GM08714 (cell line): ENCODE measurements around the gene AK8.

Experiments used
- H3K4me3 ChIP-seq: fragments of 200-500 bp; sonication (Bioruptor generic); 2 replicates; pipeline ENCODE4 v1.5.1; 2014; ENCODE audit warnings: mild to moderate bottlenecking, low read length, inconsistent platforms
- ZNF274 ChIP-seq: IDR thresholded peaks from 2 replicates; pipeline ENCODE4 v1.6.1; 2012; ENCODE audit warnings: mild to moderate bottlenecking, low read depth, low read length

AK8 gene

DNA sequence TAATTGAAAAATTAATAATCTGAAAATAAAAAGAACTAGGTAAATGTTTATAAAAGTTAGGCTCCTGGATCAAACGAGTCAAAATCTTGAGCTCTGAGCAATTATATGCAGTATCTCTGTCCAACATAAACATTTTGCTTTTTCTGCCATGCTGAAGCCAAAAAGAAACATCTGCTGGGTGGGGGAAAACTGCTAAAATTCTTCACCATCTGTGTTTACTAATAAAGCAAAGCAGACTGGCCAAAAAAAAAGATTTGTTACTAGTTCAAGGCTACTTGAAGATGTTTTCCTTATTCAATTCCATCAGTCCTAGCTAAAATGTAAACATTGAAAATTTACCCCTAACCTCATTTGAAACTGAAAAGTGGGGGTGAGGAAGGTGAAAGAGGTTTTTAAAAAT, 178.1 kb downstream of the AK8 start:
- no peak overlapping the region for H3K4me3 ChIP-seq
- TF ChIP-seq ZNF274: no peak

- no peak for TF ChIP-seq ZNF274
- no peak overlapping the region for H3K4me3 ChIP-seq
Measured at GRCh38 chr9:132698989-132699388, 179.1 kb downstream of the AK8 start.

GRCh38 chr9:132697230-132697629, 180.9 kb downstream of the AK8 start:
- no peak overlapping the region for H3K4me3 ChIP-seq
- TF ChIP-seq ZNF274: no peak

DNA sequence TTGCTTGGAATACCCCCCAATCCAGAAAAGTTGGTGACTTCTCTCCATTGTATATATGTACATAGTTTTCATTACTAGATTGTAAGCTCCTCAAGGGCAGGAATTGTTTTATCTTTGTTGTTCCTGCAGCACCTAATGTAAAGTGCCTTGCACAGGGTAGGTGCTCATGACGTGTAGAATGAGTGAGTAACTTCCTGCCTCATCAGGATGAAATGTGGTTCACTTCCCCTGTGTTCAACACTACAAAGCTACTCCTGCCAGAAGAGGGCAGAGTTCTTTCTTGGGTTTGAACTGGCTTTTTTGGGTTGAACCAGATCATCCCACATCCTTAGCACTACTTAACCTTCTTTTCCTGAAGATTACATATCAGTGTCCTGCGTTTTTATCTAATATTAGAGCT, 183.9 kb downstream of the AK8 start:
- H3K4me3 ChIP-seq: no peak overlapping the region
- TF ChIP-seq ZNF274: no peak

DNA sequence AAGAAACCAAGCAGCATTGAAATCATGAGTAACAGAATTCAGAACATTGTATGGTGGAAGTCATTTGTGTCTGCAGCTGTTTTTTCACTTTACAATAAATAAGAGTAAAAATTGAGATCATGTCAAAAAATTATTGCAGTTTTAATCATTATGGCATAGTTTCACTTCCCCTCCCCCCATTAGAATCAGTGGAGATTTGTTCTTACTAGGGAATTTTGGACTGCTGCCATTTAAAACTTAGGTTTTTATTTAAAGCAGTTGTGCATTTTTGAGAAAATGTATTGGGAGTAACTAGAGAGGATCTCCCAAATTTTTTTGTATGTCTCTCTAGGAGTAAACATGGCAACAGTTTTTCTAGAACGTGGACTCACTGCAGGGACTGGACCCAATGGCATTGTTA, 187.4 kb downstream of the AK8 start:
- TF ChIP-seq ZNF274: no peak
- no peak overlapping the region for H3K4me3 ChIP-seq

DNA sequence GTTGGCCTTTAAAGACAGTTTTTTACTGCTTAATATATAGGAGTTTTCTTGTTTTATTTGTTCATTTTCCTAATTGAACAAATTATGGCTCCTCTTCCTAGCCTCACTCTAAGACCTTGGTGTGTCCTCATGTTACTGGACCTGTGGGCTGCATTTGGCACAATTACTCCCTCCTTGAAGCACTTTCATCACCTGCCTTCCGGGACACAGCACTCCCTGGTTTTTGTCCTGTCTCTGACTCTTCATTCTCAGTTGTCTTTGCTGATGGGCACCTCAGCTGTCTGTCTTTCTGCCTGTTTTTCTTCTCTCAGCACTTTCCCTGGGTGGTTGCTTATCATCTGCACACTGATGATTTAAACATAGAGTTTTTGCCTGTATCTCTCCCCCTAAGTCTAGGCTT, 194.2 kb downstream of the AK8 start:
- no peak for TF ChIP-seq ZNF274
- no peak overlapping the region for H3K4me3 ChIP-seq

DNA sequence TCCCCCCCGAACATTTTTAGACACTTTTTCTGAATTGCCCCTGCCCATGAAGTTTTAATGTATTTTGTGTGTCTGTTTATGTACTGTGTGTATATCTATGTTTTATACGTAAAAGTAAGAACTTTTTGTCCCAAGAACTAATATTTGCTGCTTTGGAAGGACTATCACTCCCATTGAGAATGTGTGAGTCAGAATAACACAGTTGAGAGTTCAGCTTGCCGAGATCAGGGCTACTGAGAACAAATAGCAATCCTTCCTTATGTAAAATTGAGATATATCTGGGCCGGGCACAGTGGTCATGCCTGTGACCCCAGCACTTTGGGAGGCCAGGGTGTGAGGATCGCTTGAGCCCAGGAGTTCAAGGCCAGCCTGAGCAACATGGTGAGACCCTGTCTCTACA, 196.5 kb downstream of the AK8 start:
- no peak for TF ChIP-seq ZNF274
- no peak overlapping the region for H3K4me3 ChIP-seq

GRCh38 chr9:132679946-132680625, 198.0 kb downstream of the AK8 start:
- TF ChIP-seq ZNF274: no peak
- no peak overlapping the region for H3K4me3 ChIP-seq

GRCh38 chr9:132677976-132678375, 200.1 kb downstream of the AK8 start:
- H3K4me3 ChIP-seq: no peak overlapping the region
- no peak for TF ChIP-seq ZNF274
